HG03457 (cell line): ENCODE results near the gene ERVFRD-1.

ENCODE experiments used
- ATAC-seq: cut with Tn5 transposase; IDR thresholded peaks from one replicate; pipeline ENCODE4 v1.9.1; 2021; ENCODE audit warnings: moderate number of reproducible peaks; ENCODE audit not compliant: unreplicated experiment

The ERVFRD-1 gene, protein sequence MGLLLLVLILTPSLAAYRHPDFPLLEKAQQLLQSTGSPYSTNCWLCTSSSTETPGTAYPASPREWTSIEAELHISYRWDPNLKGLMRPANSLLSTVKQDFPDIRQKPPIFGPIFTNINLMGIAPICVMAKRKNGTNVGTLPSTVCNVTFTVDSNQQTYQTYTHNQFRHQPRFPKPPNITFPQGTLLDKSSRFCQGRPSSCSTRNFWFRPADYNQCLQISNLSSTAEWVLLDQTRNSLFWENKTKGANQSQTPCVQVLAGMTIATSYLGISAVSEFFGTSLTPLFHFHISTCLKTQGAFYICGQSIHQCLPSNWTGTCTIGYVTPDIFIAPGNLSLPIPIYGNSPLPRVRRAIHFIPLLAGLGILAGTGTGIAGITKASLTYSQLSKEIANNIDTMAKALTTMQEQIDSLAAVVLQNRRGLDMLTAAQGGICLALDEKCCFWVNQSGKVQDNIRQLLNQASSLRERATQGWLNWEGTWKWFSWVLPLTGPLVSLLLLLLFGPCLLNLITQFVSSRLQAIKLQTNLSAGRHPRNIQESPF

GRCh38 chr6:11110921-11111768, at the start of gene ERVFRD-1:
TSS of gene ERVFRD-1 (minus strand) at chr6:11111725. CDS start at chr6:11105310, 6,415 bp downstream.
- no peak for ATAC-seq

GRCh38 chr6:11160199-11160598, 48.7 kb upstream of the ERVFRD-1 start:
- no peak for ATAC-seq

- no peak for ATAC-seq
Measured at GRCh38 chr6:11155589-11155988, 44.1 kb upstream of the ERVFRD-1 start.

DNA sequence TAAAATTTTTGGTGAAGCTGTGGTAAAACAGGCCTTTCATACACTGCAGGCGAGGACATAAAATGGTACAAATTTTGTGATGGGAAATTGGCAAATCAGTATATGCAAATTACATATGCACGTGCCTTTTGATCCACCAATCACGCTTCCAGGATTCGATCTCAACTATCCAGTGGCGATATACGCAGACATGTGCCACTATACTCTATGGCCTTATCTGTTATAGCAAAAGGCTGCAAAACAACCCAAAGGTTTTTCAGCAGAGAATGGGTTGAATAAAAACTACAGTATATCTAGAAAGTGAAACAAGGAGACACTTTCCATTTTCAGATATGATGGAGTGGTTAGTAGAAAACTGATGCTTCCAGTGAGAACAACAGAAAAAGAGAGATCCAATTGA, 41.9 kb upstream of the ERVFRD-1 start:
- no peak for ATAC-seq

- no peak for ATAC-seq
Measured at GRCh38 chr6:11152581-11152980, 41.1 kb upstream of the ERVFRD-1 start.

DNA sequence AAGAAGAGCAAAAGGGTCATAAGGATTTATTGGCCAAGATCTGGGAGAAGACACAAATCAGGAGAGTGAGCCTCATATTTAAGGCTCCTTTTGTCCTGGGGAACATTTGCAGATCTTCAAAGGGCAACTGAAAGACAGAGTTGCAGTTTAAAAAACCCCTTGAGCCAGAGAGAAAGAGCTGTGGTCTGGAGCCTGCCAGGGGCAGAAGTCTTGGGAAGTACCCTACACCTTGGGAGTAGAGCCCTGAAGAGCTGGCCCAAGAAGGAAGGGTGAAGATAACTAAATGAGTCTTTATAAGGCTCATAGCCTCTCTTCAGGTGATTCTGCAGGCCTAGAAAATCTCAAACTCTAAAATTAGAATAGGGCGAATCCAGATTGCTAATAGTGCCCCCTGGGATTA, 40.0 kb upstream of the ERVFRD-1 start:
- ATAC-seq: no peak

GRCh38 chr6:11149551-11149950, 38.0 kb upstream of the ERVFRD-1 start:
- ATAC-seq: no peak

DNA sequence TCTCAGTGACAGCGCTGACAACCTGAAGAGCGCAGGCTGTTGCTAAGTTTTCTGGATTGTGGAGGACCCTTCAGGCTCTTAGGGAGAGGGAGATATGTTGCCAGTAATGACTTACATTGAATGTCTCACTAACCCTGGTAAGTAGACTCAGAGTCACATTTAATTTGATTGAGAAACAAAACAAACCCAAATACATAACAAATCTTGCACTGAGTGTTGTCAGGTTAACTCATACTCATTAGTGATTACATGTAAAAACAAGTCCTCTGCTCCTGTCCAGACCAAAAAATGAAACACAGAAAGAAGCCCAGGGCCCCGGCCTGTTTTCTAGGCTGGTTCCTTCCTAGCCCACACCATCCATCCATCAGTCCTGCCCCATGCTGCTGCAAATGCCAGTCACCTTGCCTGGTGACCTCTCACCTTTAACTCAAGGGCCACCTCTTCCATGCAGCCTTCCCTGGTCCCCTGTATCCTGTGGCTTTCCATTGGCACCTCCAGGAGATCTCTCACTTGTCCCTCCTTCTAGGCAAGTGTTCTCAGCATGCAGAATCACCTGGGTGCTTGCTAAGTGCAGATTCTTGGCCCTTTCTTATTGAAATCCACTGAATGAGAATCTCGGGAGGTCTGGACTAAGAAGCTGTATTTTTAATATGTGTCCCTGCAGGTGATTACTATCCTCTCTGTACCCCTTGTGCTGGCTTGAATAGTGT, 34.7 kb upstream of the ERVFRD-1 start:
- ATAC-seq: no peak

- ATAC-seq: no peak
Measured at GRCh38 chr6:11144393-11144851, 32.9 kb upstream of the ERVFRD-1 start.

- no peak for ATAC-seq
Measured at GRCh38 chr6:11143394-11144371, 32.2 kb upstream of the ERVFRD-1 start.

DNA sequence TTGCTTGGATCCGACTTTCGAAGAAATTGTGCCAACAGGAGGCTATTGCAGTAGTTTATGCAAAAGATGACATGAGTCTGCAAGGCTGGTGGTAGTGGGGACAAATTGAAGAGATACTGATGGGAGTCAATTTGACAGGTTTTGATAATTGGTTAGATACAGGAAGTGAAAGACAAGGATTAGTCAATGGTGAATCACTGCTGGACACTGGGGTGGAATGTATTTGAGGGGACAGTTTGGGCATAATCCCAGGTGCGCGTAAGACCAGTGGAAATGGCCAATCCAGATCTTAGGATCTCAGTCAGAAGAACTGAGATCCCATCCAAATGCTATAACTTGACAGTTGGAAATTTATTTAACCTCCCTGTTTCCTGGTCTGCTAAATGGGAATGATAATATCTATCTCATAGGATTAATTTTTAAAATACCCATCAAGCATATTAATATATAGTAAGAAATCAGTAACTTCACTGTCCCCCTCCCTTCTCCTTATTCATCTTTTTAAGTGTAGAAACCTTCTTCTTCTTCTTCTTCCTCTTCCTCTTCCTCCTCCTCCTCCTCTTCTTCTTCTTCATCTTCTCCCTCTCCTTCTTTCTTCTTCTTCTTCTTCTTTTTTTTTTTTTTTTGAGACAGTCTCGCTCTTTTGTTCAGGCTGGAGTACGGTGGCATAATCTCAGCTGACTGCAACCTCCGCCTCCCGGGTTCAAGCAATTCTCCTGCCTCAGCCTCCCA, 30.9 kb upstream of the ERVFRD-1 start:
- ATAC-seq: no peak

DNA sequence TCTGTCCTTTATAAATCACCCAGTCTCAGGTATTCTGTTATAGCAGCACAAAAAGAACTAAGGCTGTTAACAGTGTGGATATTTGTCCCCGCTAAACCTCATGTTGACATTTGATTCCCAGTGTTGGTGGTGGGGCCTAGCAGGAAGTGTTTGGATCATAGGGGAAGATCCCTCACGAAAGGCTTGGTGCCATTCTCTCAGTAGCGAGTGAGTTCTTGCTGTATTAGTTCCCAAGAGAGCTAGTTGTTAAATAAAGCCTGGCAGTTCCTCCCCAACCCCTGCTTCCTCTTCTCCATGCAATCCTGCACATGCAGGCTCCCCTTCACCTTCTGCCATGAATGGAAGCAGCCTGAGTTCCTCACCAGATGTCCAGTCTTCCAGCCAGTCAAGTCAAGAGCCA, 29.8 kb upstream of the ERVFRD-1 start:
- ATAC-seq: no peak

GRCh38 chr6:11140056-11140455, 28.5 kb upstream of the ERVFRD-1 start:
- ATAC-seq: no peak

DNA sequence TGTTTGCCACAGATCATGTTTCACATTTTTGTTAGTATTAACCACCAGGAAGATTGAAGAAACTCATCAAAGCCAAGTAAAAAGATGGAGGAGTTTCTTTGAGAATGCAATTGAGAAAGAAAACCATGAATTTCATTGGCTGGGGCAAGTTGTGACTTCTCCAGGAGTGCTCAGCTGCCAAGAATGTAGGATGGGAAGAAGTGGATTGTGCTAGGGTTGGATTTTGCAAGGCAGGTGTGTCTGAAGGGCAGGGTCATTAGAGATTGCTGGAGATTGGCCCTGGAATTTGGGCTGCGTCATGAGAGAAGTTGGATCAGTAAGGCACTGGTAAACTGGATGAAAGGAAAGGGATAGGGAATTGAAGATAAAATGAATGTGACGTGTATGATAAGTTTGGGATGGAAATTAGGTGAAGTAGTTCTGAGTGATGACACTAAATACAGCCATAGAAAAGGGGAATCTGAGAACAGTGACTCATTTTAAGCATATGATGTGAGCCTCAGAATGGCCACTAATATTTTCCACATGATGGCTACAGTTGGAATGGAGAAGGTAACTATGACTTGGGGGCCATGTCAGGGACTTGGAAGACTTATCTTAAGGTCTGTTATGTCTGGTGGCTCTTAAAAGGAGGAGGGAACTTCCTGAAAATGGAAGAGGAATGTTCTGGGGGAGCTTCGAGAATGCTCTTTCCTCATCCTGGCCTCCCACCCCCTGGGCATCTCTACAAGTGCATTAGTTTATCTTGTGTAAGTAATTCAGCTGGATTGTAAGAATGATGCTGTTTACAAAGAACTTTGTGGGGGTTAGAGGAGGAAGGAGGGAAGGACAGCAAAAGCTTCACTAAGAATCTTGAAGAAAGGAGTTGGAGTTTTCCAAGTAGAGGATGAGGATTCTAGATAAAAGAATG, 27.8 kb upstream of the ERVFRD-1 start:
- no peak for ATAC-seq

- no peak for ATAC-seq
Measured at GRCh38 chr6:11136809-11137208, 25.3 kb upstream of the ERVFRD-1 start.

DNA sequence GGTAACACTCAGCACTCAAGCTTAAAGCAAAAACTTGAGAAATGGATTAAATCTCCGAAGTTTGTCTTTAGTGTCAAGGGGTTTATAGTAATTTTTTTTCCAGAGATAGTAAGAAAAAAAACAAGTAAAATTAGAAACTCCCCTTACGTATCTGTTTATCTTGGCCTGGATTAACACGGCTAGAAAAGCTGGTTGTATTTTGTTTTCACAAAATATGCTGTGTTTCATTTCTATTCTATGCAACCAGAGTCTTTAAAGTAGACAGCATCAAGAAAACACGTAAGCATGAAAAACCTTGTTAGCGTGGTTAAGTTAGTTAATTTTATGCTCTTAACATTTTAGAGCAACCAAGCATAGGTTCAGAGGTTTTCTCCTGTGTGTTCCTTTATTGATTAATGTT, 21.8 kb upstream of the ERVFRD-1 start:
- no peak for ATAC-seq

GRCh38 chr6:11132194-11132888, 20.8 kb upstream of the ERVFRD-1 start:
- no peak for ATAC-seq

DNA sequence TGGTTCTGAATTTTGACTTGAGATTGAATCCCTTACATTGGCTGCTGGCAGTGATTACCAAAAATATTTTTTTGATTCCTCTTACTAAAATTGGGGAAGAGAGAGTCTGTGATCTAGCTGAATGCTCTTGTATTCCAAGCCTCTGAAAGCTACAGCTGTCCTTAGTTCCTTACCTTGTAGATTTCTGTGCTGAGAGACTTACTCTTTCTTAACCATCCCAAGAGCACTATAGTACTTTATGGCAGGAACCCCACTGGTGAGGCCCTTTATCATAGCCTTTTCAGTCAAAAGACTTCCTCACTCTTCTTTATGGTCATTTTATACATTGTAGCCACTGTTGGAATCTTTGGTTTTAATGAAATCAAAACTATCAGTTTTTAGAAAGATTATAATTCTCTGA, 19.1 kb upstream of the ERVFRD-1 start:
- no peak for ATAC-seq
